CD4-positive, alpha-beta T cell (primary cell): ENCODE results near the gene SDR42E1. TPM values are rescaled to one million over a fixed set of nuclear protein-coding genes. Genes with fewer than 3 reads are reported as not detected.

Experiments
- ATAC-seq: fragments of 200-7000 bp; cut with Tn5 transposase; one replicate; pipeline ENCODE4 v1.10.0; 2022; ENCODE audit warnings: mild to moderate bottlenecking; ENCODE audit not compliant: poor library complexity
- CTCF ChIA-PET: fragments of 350-600 bp; sonication (Branson Sonifier 250); formaldehyde crosslinking; loops from one replicate; lab custom pipeline; 2021; ENCODE audit warnings: antibody characterized with exemption, inconsistent platforms; lab: Charles Lee
- POLR2A ChIA-PET: fragments of 350-600 bp; sonication (Branson Sonifier 250); formaldehyde crosslinking; loops from one replicate; lab custom pipeline; 2021; ENCODE audit warnings: antibody characterized with exemption, inconsistent platforms; lab: Charles Lee
- DNase-seq, 14 experiments: peaks; one replicate each; pipeline ENCODE4 v3.0.0-alpha.2; 2013 to 2020; ENCODE audit warnings: mixed read lengths in 2 of 14
- H3K27ac ChIP-seq, 2 donors: one replicate each; pipeline versions ENCODE4 v1.5.1 to v1.7.0; 2013; ENCODE audit warnings: low read length in 2 of 2, low read depth in 1 of 2, mild to moderate bottlenecking in 1 of 2
- H3K27me3 ChIP-seq, 2 experiments: 1 replicate in 1 of 2; 2 replicates in 1 of 2; pipeline versions ENCODE4 v1.6.1 to v1.7.0; 2013; ENCODE audit warnings: low read length in 2 of 2, control low read depth in 1 of 2, mild to moderate bottlenecking in 1 of 2, moderate library complexity in 1 of 2; ENCODE audit not compliant: insufficient read depth in 2 of 2, control insufficient read depth in 1 of 2
- H3K36me3 ChIP-seq: one replicate; pipeline ENCODE4 v1.6.1; 2013; ENCODE audit warnings: low read length, control low read depth; ENCODE audit not compliant: insufficient read depth
- H3K4me1 ChIP-seq: one replicate; pipeline ENCODE4 v1.6.1; 2013; ENCODE audit warnings: low read length, control low read depth; ENCODE audit not compliant: insufficient read depth
- H3K4me3 ChIP-seq: one replicate; pipeline ENCODE4 v1.5.1; 2013; ENCODE audit warnings: mild to moderate bottlenecking, low read length, moderate library complexity
- H3K9me3 ChIP-seq, 2 experiments: 1 replicate in 1 of 2; 2 replicates in 1 of 2; pipeline versions ENCODE4 v1.6.1 to v1.7.0; 2013; ENCODE audit warnings: low read length in 2 of 2, mild to moderate bottlenecking in 2 of 2, control low read depth in 1 of 2, moderate library complexity in 1 of 2; ENCODE audit not compliant: control insufficient read depth in 1 of 2, insufficient read depth in 1 of 2
- H3K27ac Mint-ChIP-seq: one replicate; pipeline ENCODE4 v1.8.0; 2020; ENCODE audit warnings: mixed read lengths
- H3K27me3 Mint-ChIP-seq: one replicate; pipeline ENCODE4 v1.8.0; 2021; ENCODE audit warnings: mixed read lengths
- H3K36me3 Mint-ChIP-seq: one replicate; pipeline ENCODE4 v1.8.0; 2021; ENCODE audit warnings: low read depth, mixed read lengths
- H3K4me1 Mint-ChIP-seq: one replicate; pipeline ENCODE4 v1.8.0; 2021; ENCODE audit warnings: low read depth, mixed read lengths
- H3K4me3 Mint-ChIP-seq: one replicate; pipeline ENCODE4 v1.8.0; 2020; ENCODE audit warnings: mild to moderate bottlenecking, mixed read lengths
- H3K9me3 Mint-ChIP-seq: one replicate; pipeline ENCODE4 v1.8.0; 2020; ENCODE audit warnings: mixed read lengths
- CTCF ChIP-seq: fragments of 200-600 bp; IDR thresholded peaks from one replicate; pipeline ENCODE4 v1.8.0; 2022; ENCODE audit warnings: antibody characterized with exemption, mild to moderate bottlenecking
- intact Hi-C, 2 experiments: fragments of 100-400 bp; cut with DNase I in 1 of 2; cut with micrococcal nuclease in 1 of 2; formaldehyde crosslinking; loops; one replicate each; pipeline versions ENCODE4 v1.15.1 to v1.9.0; 2023 to 2025; cut with DNase I, micrococcal nuclease
- total RNA-seq, 174 experiments: library from RNA in 2 of 174; stranded (reverse) in 2 of 174; gene quantifications; one replicate each; pipeline ENCODE4 v1.2.3 and lab custom pipeline; 2021 to 2026

Gene SDR42E1
- total RNA-seq, 2 experiments from 2014 or later = 4.5 to 7.6 TPM

- Histone ChIP-seq H3K36me3 (no peaks in the 10 kb centered on the region), H3K27me3 (peaks cover 4 to 6% of the 10 kb centered on the region in 2 experiments), H3K4me1 (no peaks in the 10 kb centered on the region), H3K27ac (no peak overlapping the region), H3K4me3 (no peak overlapping the region), H3K9me3 (no peaks in the 10 kb centered on the region)
- Mint-ChIP-seq H3K4me3 (no peak overlapping the region), H3K9me3 (no peaks in the 10 kb centered on the region), H3K27me3 (peaks cover 39% of the 10 kb centered on the region), H3K36me3 (no peaks in the 10 kb centered on the region), H3K27ac (no peak overlapping the region), H3K4me1 (no peaks in the 10 kb centered on the region)
- no peak for DNase-seq
- ChIA-PET CTCF (no interaction called here), POLR2A (no interaction called here)
- no peak for ATAC-seq
- intact Hi-C loops = no loop called here
- TF ChIP-seq CTCF = no peak
Measured at GRCh38 chr16:82033683-82034300, 22.5 kb upstream of the SDR42E1 start.

DNA sequence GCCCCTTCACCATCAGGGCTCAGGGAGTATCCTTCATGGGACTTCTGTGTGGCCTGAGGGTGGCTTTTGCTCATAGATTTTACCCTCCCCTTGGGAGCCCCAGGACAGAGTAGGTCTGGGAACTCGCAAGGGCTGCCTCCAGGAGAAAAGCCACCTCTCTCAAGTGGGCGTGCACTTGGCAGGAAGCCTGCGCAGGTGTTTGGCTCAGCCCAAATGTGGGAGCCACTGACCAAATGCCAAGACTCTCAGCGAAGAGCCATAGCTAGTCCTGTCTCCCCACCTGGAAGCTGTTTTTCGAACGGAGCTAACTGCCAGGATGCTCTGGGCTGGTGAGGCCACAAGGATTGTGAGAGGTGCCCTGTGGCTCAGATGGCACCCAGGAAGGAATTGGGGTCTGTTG is 21.7 kb upstream of the SDR42E1 start:
- no peak for DNase-seq
- intact Hi-C loops = no loop called here
- no peaks in the 10 kb centered on the region for H3K9me3 ChIP-seq
- Mint-ChIP-seq H3K4me1 (no peaks in the 10 kb centered on the region), H3K4me3 (no peak overlapping the region), H3K36me3 (no peaks in the 10 kb centered on the region), H3K9me3 (no peaks in the 10 kb centered on the region), H3K27ac (no peak overlapping the region), H3K27me3 (peaks cover 35% of the 10 kb centered on the region)
- H3K27ac ChIP-seq = no peak overlapping the region
- TF ChIP-seq CTCF = no peak
- ChIA-PET CTCF (no interaction called here), POLR2A (no interaction called here)
- peaks cover 4 to 6% of the 10 kb centered on the region in 2 experiments for H3K27me3 ChIP-seq
- H3K36me3 ChIP-seq = no peaks in the 10 kb centered on the region
- no peak overlapping the region for H3K4me3 ChIP-seq
- no peaks in the 10 kb centered on the region for H3K4me1 ChIP-seq
- ATAC-seq = no peak

DNA sequence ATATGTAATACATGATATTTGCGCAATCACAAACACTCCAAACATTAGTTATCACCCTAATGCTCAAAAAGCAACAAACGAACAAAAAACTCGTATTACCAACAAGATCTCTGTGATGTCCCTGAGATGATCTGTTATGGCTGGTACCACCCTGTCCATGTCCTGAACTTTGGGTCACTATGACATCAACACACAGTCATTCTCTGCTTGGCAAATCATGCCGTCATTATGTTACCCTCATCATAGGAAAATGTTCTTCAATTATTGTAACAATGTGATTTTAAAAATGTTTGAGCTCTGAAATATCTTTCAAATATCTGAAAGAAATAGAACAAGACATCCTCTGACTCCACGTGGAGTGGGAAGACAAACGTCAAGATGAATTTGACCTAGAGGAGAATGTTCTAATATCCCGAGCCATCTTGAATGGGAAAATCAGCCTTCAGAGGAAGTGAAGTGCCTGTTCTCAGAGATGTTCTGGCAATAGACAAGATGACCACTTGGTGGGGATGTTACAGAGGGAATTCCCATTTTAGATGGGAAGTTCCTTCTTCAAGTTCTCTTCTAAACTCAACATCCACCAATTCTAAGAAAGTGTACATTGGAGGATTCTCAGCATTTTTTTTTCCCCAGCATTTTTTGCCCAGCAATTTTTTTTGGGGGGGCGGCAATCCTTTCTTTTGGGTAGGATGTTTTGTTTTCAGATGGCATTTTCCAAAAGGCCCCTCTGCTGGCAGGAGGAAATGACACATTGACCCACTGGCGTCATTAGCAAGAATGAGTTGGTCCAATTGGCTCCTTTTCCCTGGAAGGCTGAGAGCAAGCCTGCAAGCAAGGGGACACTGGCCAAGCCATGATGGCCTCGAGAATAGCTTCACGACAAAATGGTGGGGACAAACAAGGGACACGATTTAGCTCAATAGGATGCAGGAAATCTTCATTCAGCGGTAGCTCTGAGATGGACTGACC is 20.1 kb upstream of the SDR42E1 start:
- Mint-ChIP-seq H3K4me3 (no peak overlapping the region), H3K4me1 (no peaks in the 10 kb centered on the region), H3K27ac (no peak overlapping the region), H3K36me3 (no peaks in the 10 kb centered on the region), H3K27me3 (peaks cover 35% of the 10 kb centered on the region), H3K9me3 (no peaks in the 10 kb centered on the region)
- POLR2A ChIA-PET = no interaction called here
- intact Hi-C loops = loop anchor here in 1 of 2 experiments (2.0 kb wide), 1 partner anchor 199 kb away; no protein-coding TSS in a partner anchor
- Histone ChIP-seq H3K4me1 (no peaks in the 10 kb centered on the region), H3K27ac (no peak overlapping the region), H3K9me3 (no peaks in the 10 kb centered on the region), H3K4me3 (no peak overlapping the region), H3K27me3 (peaks cover 7 to 9% of the 10 kb centered on the region in 2 experiments), H3K36me3 (no peaks in the 10 kb centered on the region)
- ATAC-seq (no peak), DNase-seq (peak in 2 of 14 experiments; percentile 26 to 39)
- CTCF ChIA-PET = no interaction called here
- TF ChIP-seq CTCF = peak; percentile 16
